RWPE2 (cell line): Measurements from ENCODE around the gene ANO6.

Experiments
- ATAC-seq: fragments of 200-7000 bp; cut with Tn5 transposase; 3 replicates; pipeline ENCODE4 v1.9.1; 2021; ENCODE audit warnings: low read depth
- DNase-seq: peaks from one replicate; pipeline ENCODE4 v3.0.0-alpha.2; 2020; ENCODE audit warnings: low spot score
- H3K27ac ChIP-seq: fragments of 450-650 bp; 2 replicates; pipeline ENCODE4 v1.5.1; 2017; ENCODE audit warnings: mild to moderate bottlenecking; ENCODE audit not compliant: poor library complexity, severe bottlenecking
- H3K27me3 ChIP-seq: fragments of 250-450 bp; sonication (Bioruptor Pico); 2 replicates; pipeline ENCODE4 v1.5.1; 2021; ENCODE audit warnings: mild to moderate bottlenecking, moderate library complexity; ENCODE audit not compliant: insufficient read depth, poor library complexity, severe bottlenecking
- H3K36me3 ChIP-seq: fragments of 250-450 bp; sonication (Bioruptor Pico); 2 replicates; pipeline ENCODE4 v1.5.1; 2020; ENCODE audit warnings: low read depth, mild to moderate bottlenecking, moderate library complexity
- H3K4me1 ChIP-seq: fragments of 250-450 bp; sonication (Bioruptor Pico); 2 replicates; pipeline ENCODE4 v1.5.1; 2021; ENCODE audit warnings: mild to moderate bottlenecking, moderate library complexity; ENCODE audit not compliant: insufficient read depth, poor library complexity, severe bottlenecking
- H3K4me3 ChIP-seq: fragments of 250-450 bp; sonication (Bioruptor Pico); 2 replicates; pipeline ENCODE4 v1.5.1; 2021; ENCODE audit warnings: mild to moderate bottlenecking, moderate library complexity; ENCODE audit not compliant: severe bottlenecking
- H3K9me3 ChIP-seq: fragments of 250-450 bp; sonication (Bioruptor Pico); 2 replicates; pipeline ENCODE4 v1.5.1; 2021; ENCODE audit warnings: mild to moderate bottlenecking, moderate library complexity; ENCODE audit not compliant: severe bottlenecking
- CTCF ChIP-seq: fragments of 450-650 bp; IDR thresholded peaks from one replicate; pipeline ENCODE4 v1.5.1; 2017; ENCODE audit warnings: mild to moderate bottlenecking, moderate library complexity; ENCODE audit not compliant: poor library complexity, severe bottlenecking

The ANO6 gene

GRCh38 chr12:45178771-45179170, 37.1 kb upstream of the ANO6 start:
- no peak for DNase-seq
- Histone ChIP-seq H3K9me3 (peaks cover 6% of the 10 kb centered on the region), H3K36me3 (no peaks in the 10 kb centered on the region), H3K27ac (no peak overlapping the region), H3K27me3 (no peaks in the 10 kb centered on the region), H3K4me1 (no peaks in the 10 kb centered on the region), H3K4me3 (no peak overlapping the region)
- ATAC-seq: no peak
- no peak for TF ChIP-seq CTCF

- H3K4me1 ChIP-seq: no peaks in the 10 kb centered on the region
- no peak for TF ChIP-seq CTCF
- ATAC-seq (no peak), DNase-seq (no peak)
- H3K27ac ChIP-seq: no peak overlapping the region
- H3K4me3 ChIP-seq: no peak overlapping the region
- H3K36me3 ChIP-seq: no peaks in the 10 kb centered on the region
- H3K27me3 ChIP-seq: no peaks in the 10 kb centered on the region
- peaks cover 6% of the 10 kb centered on the region for H3K9me3 ChIP-seq
Measured at GRCh38 chr12:45182511-45182910, 33.4 kb upstream of the ANO6 start.

- H3K9me3 ChIP-seq: peaks cover 3% of the 10 kb centered on the region
- no peak for ATAC-seq
- peak; percentile 61 for TF ChIP-seq CTCF
- H3K36me3 ChIP-seq: no peaks in the 10 kb centered on the region
- H3K27me3 ChIP-seq: no peaks in the 10 kb centered on the region
- DNase-seq: no peak
- H3K4me3 ChIP-seq: no peak overlapping the region
- no peaks in the 10 kb centered on the region for H3K4me1 ChIP-seq
- no peak overlapping the region for H3K27ac ChIP-seq
Measured at GRCh38 chr12:45183246-45183645, 32.6 kb upstream of the ANO6 start.

- Histone ChIP-seq H3K27me3 (no peaks in the 10 kb centered on the region), H3K4me3 (no peak overlapping the region), H3K27ac (no peak overlapping the region), H3K4me1 (no peaks in the 10 kb centered on the region), H3K9me3 (no peaks in the 10 kb centered on the region), H3K36me3 (no peaks in the 10 kb centered on the region)
- TF ChIP-seq CTCF: no peak
- DNase-seq (no peak), ATAC-seq (no peak)
Measured at GRCh38 chr12:45184147-45184963, 31.5 kb upstream of the ANO6 start.

- ATAC-seq: no peak
- no peak for DNase-seq
- no peaks in the 10 kb centered on the region for H3K9me3 ChIP-seq
Measured at GRCh38 chr12:45186762-45187161, 29.1 kb upstream of the ANO6 start.

More at GRCh38 chr12:45186762-45187161, 29.1 kb upstream of the ANO6 start:
- TF ChIP-seq CTCF: no peak
- H3K36me3 ChIP-seq: no peaks in the 10 kb centered on the region
- H3K27me3 ChIP-seq: no peaks in the 10 kb centered on the region
- H3K4me3 ChIP-seq: no peak overlapping the region
- no peak overlapping the region for H3K27ac ChIP-seq
- peaks cover 4% of the 10 kb centered on the region for H3K4me1 ChIP-seq
